NCI-H2196 (cell line): ENCODE data around the gene SDHA.
A peak's percentile ranks its signal among the peaks of the same experiment; 100 is the strongest.

ENCODE experiments used
- DNase-seq: peaks from one replicate; lab custom pipeline; 2025; ENCODE audit not compliant: unreplicated experiment; lab: John Stamatoyannopoulos, UW

The SDHA gene

DNA sequence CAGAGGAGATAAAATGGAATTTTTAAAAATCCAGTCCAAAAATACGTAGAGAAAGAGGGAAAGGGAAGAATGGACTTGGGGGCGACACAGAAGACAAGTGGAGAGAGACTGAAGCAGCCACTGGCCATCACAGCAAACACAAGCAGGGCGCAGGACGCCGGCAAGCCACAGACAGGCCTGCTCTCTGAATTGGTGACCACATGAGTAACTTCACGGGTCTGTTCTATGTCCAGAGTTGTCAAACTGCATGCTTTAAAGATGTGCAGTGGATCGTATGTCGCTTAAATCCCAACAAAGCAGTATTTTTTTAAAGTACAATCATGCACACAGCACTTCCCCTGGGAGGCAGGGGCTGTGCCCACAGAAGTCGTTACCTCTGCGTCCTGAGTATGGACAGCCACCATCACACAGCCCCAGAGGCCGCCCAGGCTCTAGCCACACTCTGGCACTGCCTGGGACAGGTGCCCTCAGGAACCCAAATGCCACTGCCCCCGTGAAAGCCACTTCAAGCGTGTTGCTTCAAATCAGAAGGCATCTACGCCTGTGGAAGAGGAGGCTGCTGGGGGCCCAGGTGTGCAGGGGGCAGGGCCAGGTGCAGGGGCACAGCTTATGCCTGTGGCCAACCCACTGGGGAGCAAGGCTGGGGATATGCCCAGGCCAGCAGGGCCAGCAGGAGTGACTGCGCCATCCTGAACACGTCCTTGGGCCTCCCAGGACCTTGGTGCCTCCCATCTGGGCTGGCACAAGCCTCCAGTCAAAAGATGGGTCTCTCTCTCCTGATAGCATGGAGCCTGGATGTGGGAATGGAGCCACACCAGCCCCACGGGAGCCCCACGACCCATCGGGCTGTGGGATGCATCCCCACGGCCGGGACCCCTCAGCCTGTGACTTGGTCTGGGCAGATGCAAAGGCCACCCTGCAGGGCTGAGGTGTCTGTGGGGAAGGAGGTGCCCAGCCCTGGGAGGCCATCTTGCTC, 32.7 kb upstream of the SDHA start:
- no peak for DNase-seq

DNA sequence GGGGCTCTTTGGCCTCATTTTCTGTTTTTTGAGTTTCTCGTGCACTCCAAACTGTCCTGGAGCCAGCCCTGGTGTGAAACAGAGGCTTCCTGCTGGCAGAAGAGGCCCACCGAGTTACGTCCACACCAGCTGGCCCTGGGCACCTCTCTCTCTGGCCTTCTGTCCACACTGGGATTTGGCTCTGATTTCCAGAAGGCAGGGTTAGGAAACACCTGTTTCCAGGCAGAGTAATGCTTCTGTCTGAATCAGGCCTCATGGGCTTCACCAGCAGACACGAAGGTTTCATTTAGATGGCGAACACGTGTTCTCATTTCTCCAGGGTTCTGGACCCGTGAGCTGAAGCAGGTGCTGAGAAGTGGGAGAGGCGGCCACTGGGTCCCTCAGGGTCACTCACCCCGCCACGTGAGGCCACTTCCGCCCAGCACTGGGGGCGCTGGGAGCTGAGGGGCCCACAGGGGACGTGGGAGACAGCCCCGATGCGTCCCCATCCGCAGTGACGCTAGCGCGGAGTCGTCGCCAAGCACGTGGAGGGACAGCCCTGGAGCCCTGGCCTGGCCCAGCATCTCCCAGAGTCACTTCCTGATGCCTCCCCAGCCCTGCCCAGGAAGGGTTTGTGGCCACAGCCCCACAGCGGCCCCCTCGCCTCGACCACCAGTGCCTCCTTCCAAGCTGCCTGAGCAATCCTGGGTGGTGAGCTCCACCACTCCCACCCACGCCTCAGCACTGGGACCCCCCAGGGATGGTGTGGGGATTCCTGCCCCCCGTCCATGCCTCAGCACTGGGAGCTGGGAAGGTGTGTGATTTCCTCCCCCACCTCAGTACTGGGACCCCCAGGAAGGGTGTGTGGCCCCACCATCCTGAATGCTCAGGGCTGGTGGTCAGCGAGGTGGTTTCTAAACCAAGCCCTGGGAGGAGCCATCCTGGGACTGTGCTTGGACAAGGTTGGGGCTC, 31.8 kb upstream of the SDHA start:
- no peak for DNase-seq

DNA sequence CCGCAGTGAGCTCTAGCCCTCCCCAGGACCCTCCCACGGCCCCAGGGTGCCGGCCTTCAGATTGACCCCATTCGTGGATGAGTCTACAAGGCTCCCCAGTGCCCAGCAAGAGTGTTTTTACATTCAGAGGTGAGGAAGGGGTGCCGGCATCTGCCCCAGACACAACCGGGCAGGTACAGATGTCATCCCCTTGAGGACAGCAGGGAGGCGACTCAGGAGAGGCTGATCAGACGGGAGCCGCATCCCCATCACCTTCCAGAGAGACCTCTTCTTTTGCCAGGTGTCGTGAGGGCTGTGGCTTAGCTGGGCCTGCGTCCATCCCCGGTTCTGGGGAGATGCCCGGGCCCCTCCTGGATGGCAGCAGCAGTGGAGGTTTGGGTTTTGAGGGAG, 31.1 kb upstream of the SDHA start:
- DNase-seq: no peak

DNA sequence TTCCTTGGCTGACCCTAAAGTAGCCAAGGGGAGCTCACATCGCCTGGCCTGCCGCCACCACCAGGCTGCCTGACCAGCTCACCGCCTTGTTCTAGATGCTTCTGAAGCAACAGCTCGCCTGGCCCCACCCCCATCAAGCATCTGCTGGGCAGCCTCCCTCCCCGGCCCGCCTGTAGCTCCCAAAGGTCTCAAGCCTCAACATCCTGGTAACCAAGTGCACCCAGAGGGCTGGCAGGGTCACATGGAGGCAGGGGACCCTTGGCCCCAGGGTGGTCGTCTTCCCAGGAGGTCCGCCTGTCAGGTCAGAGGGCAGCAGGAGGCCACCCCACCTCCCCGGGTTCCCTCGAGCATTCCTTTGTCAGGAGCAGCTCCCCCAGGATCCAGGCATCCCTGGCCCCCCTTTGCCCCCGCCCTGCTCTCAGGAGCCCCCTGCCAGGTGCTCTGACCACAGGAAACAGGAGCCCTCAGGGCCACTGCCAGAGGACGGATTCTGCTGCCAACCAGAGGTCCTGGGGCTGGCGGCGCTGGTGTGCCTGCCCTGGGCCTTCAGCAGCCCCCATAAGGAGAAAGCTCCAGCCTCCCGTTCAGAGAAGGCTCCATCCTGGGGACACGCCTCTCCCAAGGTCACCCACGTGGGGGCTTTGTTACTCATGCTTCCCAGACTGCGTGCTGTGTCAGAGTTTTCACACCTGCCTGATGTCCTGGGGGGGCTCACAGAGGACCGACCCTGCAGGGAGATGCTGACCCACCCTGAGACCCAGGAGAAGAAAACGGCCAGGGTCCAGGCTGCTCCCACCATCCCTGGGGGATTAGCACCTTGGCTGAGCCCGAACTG, 30.3 kb upstream of the SDHA start:
- no peak for DNase-seq

DNA sequence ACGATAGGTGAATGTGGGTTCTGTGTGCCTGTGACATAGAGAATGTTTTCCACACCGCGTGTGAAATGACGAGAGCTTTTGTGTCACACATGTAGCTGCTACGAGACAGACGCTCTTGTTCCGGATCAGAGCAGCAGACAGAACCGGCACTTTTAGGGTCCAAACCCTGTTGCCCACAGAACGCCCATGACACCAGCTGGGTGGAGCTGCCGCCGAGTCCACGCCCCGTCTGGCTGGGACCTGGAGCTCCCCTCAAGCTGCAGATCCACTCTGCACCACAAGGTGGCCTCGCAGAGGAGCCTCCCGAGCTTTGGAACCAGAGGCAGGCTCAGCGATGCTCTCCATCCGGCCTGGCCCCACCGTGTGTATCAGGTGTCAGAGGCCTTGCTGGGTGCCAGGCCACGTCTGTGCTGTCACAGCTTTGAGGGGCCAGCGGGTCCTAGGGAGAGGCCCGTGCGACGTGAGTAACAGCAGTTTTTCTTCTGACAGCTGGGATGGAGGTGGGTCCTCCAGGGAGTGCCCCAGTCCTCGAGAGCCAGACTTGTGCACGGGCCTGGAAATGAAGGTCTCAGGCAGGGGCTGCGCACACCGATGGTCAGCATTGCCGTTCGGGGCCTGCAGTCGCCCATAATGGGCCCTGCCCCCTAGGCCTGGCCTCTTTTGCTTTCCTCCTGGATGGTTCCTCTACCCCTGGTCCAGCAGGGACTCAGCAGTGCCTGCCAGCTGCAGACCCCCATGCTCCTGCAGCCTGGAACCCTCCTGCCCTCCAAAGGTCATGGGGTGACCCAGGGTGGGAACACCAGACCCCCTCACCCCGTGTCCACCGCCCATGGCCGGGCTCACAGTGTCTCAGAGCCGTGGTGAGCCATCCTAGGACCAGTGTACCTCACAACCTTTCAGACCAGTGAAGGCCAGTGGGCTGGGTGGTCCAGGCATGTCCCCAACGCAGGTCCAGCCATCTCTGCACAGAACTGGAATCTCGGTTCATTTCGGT, 29.3 kb upstream of the SDHA start:
- peak; percentile 95 for DNase-seq

DNA sequence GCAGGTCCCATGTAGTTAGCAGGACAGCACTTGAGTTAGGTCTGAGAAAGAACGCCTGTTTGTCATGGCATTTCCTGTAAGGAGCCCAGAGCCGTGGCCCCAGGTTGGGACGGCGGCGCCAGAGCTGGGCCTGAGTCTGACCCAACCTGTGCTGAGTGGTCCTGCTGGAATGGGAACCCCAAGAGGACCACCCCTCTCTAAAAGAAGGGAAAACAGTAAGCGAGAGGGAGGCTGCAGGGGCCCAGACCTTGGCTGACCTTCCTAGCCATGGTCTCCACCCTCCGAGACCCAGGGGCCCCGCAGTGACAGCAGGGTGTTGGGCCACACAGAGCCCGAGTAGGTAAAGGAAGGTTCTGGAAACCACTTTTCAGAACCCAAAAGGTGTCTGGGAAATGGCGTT, 28.6 kb upstream of the SDHA start:
- no peak for DNase-seq

DNA sequence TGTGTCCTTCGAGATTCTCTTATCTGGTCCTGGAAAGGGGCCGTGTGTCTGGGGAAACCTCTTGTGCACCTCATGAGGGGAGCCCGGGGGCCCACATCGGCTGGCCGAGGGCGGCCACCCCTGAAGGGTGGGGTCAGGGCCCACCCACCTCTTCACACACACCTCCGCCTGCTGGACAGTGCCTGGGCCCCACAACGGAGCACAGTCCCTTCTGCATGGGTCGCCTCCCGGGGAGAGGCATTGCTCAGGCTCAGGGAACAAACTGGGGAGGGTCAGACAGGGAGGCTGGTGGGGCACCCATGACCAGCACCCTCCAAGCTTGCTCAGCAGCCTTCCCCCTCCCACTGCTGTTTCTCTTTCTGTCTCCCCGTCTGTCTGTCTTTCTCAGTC, 28.1 kb upstream of the SDHA start:
- no peak for DNase-seq

DNA sequence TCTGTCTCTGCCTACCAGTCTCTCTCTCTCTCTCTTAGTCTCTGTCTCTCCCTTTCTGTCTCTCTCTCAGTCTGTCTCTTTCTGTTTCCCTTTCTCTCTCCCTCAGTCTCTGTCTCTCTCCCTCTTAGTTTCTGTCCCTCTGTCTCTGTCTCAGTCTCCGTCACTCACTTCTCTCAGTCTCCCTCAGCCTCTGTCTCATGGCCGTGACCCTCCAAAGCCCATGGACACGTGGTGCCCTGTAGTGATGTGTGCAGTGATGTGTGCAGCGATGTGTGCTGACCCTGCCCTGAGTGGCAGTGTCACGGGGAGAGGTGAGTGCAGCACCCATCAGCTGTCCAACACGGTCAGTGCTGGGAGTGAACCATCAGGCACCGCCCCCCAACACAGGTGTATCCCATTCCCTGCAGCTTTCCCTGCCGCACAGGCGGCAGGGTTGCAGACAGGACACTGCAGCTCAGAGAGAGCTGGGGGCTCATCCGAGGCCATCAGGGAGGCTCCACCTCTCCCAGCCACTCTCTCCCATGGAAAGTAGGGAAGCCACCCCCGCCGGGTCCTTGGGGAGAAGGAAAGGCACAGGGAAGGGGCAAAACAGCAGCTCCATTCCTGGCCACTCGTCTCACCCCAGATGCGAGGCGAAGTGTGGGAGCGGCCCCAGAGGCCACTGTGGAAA, 27.6 kb upstream of the SDHA start:
- no peak for DNase-seq

DNA sequence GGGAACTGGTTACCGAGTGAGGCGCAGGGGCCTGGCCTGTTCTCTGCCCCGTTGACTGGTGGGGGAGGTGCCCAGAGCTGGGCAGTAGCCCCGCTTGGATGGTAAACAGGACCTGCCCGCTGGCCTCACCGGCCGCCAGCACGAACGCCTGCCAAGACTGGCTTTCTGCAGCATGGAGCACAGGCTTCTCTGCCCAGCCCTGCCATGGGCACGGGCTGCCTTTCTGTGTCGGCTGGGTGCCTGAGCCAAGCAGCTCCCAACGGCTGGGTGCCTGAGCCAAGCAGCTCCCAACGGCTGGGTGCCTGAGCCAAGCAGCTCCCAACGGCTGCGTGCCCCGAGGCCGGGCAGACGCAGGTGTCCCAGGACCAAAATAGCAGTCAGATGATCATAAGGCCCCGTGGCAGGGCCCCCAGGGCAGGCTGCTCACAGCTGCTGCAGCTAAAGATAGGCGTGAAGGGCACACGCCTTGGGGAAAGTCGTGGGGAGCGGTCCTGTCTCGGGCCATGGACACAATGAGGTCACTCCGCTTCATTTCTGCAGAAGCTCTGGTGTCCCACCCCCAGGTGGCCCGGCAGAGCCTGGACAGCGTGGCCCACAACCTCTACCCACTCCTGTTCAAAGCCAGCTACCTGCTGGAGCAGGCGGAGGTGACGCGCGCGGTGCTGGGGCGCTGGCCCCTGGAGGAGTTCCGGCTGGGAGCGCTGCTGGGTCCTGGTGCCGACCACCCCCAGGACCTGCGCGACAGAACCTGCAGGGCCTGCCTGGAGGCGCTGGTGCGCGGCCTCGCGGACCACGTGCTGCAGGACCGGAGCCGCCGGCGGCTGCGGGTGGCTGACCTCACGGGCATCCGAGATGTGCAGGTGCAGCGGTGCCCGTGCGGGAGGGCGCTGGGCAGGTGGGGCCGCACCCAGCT, 26.8 kb upstream of the SDHA start, which contains the start of gene LRRC14B:
TSS of gene LRRC14B (plus strand) at position 460 of the 913 bp plus-strand sequence. CDS start at position 504, 44 bp downstream.
- DNase-seq: peak; percentile 20

DNA sequence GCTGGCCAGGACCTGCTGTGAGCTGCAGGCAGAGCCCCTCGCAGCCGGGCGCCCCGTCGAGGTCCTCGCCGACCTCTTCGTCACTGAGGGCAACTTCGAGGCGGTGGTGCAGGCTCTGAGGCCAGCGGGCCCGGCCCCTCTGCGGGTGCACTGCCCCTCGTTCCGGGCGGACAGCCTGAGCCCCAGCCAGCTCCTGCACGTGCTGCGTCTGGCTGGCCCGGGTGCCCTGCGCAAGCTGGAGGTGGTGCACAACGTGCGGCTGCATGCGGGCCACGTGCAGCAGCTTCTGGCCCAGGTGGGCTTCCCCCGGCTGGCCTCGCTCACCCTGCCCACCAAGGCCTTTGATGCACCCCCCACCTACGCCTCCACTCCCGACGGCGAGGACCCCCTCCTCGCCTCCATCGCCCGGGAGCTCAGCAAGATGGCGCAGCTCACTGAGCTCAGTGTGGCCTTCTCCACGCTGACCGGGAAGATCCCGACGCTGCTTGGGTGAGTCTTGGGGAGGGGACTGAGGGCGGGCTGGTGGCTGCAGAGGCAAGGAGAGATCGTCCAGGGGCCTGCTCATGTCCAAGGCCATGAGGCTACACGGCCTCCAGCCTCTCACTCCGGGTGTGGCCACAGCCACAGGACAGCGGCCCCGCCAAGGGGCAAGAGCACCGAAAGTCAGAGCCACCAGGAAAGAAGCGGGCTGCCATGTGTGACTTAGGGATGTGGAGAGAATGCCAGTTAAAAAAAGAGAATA, 26.0 kb upstream of the SDHA start:
- no peak for DNase-seq

DNA sequence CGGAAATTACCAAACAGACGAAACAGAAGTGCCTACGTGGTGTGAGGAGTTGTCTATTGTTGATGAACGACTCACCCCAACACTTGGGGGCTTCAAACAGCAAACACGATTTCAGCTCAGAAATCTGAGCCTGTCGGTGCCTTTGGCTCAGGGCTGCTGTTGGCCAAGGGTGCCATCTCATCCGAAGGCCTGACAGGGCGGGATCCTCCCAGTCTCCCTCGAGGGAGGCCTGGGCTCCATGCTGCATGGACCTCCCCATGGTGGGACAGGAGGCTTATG, 25.5 kb upstream of the SDHA start:
- DNase-seq: no peak

DNA sequence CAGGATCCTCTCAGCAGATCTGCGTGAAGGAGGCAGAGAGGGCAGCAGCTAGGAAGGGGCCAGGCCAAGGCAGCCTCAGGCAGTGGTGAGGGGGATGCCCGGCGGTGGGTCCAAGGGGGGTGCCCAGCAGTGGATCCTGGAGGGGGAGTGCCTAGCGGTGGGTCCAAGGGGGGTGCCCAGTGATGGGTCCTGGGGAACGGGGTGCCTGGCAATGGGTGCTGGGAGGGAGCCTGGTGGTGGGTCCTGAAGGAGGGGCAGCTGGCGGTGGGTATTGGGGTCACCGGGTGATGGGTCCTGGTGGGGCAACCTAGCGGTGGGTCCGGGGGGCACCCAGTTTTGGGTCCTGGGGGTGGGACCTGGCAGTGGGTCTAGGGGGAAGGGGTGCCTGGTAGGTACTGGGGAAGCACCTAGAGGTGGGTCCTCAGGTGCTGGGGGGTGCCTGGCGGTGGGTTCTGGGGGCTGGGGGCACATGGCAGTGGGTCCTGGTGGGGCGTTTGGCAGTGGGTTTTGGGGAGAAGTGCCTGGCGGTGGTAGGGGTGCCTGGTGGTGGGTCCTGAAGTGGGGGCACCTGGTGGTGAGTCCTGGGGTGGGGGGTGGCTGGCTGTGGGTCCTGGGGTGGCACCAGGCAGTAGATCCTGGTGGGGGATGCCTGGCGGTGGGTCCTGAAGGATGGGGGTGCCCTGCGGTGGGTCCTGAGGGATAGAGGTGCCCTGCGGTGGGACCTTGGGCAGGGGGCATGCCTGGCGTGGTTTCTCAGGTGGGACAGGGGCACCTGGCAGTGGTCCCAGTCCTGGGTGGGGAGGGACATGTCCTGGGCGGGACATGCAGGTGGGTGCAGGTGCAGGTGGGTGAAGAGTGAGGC, 24.9 kb upstream of the SDHA start:
- DNase-seq: no peak

DNA sequence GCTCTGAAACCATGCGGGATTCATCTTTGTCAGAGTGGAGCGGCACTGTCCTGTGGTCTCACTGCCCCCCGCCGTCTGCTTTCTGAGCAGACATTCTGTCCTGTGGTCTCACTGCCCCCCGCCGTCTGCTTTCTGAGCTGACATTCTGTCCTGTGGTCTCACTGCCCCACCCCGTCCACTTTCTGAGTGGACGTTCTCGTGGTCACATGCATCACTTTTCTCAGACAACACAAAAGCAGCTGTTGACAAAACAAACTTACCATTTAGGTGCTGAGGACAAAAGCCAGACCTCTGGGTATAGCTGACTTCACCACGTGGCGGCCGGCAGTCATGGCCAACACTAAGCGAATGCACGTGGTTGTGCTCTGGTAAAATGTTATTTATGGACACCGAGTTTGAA, 24.0 kb upstream of the SDHA start:
- no peak for DNase-seq

DNA sequence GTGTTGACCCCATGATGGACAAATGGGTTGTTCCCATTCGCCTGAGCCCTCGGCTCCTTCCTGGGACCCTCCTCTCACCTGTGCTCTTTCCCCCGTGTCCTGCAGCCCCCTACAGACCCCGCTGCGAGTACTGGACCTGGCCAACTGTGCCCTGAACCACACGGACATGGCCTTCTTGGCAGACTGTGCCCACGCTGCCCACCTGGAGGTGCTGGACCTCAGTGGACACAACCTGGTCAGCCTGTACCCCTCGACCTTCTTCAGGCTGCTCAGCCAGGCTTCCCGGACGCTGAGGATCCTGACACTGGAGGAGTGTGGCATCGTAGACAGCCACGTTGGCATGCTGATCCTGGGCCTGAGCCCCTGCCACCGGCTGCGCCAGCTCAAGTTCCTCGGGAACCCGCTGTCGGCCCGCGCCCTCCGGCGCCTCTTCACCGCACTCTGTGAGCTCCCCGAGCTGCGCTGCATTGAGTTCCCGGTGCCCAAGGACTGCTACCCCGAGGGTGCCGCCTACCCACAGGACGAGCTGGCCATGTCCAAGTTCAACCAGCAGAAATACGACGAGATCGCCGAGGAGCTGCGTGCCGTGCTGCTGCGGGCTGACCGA, 23.4 kb upstream of the SDHA start:
- no peak for DNase-seq

DNA sequence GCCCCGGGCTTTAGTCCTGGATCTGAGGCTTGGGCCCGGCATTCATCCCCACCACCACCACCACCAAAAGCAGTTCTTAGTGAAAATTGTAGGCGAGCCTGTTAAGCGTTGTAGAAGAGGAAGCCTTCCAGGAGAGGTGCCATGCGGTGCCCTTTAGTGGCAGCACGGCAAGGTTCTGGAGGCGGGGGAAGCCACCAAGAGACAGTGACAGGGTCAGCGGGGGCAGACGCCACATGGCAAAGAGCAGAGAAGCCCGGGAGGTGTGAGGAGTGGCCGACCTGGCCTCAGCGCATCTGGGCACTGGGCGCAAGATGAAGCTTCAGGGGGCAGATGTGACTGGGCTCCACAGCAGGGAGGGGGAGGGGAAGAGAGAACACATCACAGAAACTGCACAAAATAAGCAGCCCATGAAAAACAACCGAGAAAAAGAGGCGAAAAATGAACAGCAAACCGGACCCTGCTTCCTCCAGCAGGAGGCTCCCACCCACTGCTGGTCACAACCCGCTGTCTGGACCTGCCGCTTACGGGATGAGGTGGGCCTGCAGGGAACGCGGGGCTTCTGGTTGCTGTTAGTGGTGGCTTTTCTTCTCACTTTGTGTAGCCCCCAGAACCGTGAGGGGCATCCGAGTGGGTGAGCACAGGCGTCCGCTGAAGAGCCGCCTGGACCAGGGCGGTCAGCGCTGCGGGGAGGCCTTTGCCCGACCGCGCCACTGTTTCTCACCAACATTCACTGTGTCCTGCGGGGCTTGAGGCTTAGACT, 22.5 kb upstream of the SDHA start:
- no peak for DNase-seq

DNA sequence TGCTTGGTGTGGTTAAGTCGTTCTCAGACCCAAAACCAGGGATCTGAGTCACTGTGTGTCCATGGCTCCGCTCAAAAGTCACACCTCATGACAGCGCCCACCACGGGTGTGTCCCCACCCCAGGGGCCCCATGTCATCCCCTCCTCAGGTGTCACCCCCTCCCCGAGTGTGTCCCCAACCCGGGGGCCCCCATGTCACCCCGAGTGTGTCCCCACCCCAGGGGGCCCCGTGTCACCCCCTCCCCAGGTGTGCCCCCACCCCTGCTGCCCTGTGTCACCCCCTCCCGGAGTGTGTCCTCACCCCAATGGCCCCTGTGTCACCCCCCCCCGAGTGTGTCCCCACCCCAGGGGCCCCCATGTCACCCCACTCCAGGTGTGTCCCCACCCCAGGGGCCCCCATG, 21.8 kb upstream of the SDHA start:
- no peak for DNase-seq
